SK-N-MC (cell line): ENCODE results near the gene ACAA2.
"Not testable (repeated sequence)": the region's sequence is repeated elsewhere in the genome, so short reads cannot be mapped to it uniquely, and the experiment has no call there.

Experiments
- DNase-seq: peaks from one replicate; pipeline ENCODE4 v3.0.0-alpha.2; 2011; ENCODE audit warnings: low read depth, low spot score
- H3K27ac ChIP-seq: fragments of 200-600 bp; sonication (generic); 2 replicates; pipeline ENCODE4 v1.5.1; 2016; ENCODE audit warnings: mixed run types
- H3K36me3 ChIP-seq: fragments of 200-600 bp; sonication (generic); 2 replicates; pipeline ENCODE4 v1.6.1; 2017; ENCODE audit warnings: antibody characterized with exemption, low read length, mixed read lengths; ENCODE audit not compliant: insufficient read depth
- H3K4me3 ChIP-seq: fragments of 200-600 bp; sonication (generic); 2 replicates; pipeline ENCODE4 v1.5.1; 2016
- H3K9ac ChIP-seq: fragments of 200-600 bp; sonication (generic); 2 replicates; pipeline ENCODE4 v1.8.0; 2017; ENCODE audit warnings: mixed run types, mixed read lengths; ENCODE audit not compliant: insufficient read length
- H3K9me3 ChIP-seq: fragments of 200-600 bp; sonication (generic); 2 replicates; pipeline ENCODE4 v1.6.1; 2017; ENCODE audit warnings: low read depth, mild to moderate bottlenecking, antibody characterized with exemption, low read length, moderate library complexity, mixed read lengths
- EZH2 ChIP-seq: fragments of 200-600 bp; sonication (generic); IDR thresholded peaks from one replicate; pipeline ENCODE4 v1.6.1; 2017; ENCODE audit warnings: antibody characterized with exemption
- FOXP2 ChIP-seq: optimal IDR thresholded peaks from 2 replicates; pipeline ENCODE3; 2011; ENCODE audit warnings: mild to moderate bottlenecking, moderate library complexity; ENCODE audit not compliant: insufficient read depth; ENCODE audit errors: extremely low read length, control extremely low read depth
- POLR2AphosphoS5 ChIP-seq: IDR thresholded peaks from 2 replicates; pipeline ENCODE4 v1.6.1; 2012; ENCODE audit warnings: mild to moderate bottlenecking, low read depth, low read length, borderline replicate concordance

The ACAA2 gene

DNA sequence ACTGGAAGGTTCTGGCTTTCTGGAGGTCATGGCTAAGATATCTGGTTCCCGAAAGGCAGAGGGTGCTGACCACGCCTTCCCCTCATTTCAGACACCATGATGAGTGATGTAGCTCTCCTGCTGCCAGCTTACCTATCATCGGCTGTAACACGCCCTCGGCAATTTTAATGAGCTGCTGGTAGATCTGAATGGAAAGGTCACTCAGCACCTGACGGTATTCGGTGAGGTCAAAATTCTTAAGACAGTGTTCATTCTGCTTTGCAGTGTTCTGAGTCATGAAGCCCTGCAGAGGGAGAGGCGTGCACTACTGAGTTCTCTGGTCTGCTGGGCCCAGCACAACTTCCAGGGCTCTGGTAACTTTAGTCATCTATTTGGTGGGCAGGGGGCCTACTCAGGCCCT lies 25.7 kb upstream of the ACAA2 start:
- Histone ChIP-seq H3K4me3 (no peak overlapping the region), H3K36me3 (no peaks in the 10 kb centered on the region), H3K9me3 (no peaks in the 10 kb centered on the region), H3K9ac (no peak overlapping the region), H3K27ac (no peak overlapping the region)
- DNase-seq = no peak
- TF ChIP-seq POLR2AphosphoS5 = no peak
- no peak for TF ChIP-seq EZH2
- no peak for TF ChIP-seq FOXP2

DNA sequence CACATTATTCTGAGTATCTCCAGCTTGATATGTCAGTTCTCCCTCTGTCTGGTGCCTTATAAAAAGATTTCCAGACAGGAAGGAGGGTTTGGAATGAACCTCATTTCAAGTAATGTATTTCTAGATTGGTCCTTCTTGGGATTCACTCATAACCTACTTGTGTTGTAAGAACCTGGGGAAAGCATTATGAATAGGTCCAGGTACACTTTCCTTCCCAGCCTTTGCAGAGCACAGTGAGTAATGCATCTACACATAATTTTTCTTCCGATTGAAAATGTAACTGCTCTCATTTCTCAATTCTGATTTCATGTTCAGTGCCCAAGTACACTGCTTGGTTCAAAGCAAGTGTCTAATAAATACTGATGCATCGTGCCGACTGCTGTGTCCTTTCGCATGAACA lies 25.0 kb upstream of the ACAA2 start:
- DNase-seq = no peak
- no peak overlapping the region for H3K4me3 ChIP-seq
- no peak overlapping the region for H3K27ac ChIP-seq
- TF ChIP-seq FOXP2 = no peak
- no peak for TF ChIP-seq POLR2AphosphoS5
- no peak for TF ChIP-seq EZH2
- no peaks in the 10 kb centered on the region for H3K36me3 ChIP-seq
- H3K9ac ChIP-seq = no peak overlapping the region
- H3K9me3 ChIP-seq = no peaks in the 10 kb centered on the region

DNA sequence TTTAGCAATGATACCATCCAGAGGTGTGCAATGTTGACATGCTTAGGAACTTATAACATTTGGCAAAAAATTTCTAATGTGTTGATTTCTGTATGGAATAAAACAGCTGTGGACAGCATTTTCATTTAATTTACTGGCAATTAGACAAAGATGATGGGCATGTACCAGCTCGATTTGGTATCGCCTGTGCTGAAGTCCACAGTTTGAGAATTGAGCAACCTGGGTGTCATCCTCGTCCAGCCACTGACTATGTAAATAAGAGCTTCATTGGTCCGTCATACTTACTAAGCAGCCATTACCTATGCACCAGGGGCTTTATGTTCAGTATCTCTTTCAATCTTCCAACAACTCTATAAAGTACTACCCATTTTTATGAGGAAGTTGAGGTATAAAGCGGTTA lies 24.6 kb upstream of the ACAA2 start:
- no peaks in the 10 kb centered on the region for H3K9me3 ChIP-seq
- no peak for DNase-seq
- H3K9ac ChIP-seq = no peak overlapping the region
- no peak overlapping the region for H3K4me3 ChIP-seq
- TF ChIP-seq EZH2 (no peak), FOXP2 (no peak), POLR2AphosphoS5 (no peak)
- no peak overlapping the region for H3K27ac ChIP-seq
- H3K36me3 ChIP-seq = no peaks in the 10 kb centered on the region

DNA sequence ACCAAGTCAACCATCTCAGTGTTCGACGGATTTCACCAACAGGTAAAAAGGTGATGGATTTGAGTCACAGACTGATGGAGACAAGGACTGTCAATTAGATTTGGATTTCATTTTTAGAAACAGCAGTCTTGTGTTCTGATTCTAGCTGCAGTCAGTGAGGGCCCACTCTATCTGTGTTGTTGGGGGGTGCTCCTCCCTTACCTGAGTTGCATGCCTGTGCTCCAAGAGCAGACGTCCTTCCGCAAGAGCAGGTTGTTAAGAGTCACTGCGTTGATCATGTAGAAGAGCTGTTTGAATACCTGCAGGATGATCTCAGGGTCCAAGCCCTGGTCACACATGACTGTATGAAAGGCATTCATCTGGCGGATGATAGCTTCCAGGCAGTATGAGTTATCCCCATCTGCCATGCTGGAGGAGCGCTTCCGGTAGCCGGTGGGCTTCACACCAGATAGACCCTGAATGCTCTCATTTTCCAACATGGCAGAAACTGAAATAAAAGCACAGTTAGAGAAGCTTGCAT lies 24.0 kb upstream of the ACAA2 start:
- not testable (repeated sequence) for DNase-seq, H3K27ac ChIP-seq, H3K4me3 ChIP-seq, H3K9me3 ChIP-seq, H3K36me3 ChIP-seq, H3K9ac ChIP-seq

DNA sequence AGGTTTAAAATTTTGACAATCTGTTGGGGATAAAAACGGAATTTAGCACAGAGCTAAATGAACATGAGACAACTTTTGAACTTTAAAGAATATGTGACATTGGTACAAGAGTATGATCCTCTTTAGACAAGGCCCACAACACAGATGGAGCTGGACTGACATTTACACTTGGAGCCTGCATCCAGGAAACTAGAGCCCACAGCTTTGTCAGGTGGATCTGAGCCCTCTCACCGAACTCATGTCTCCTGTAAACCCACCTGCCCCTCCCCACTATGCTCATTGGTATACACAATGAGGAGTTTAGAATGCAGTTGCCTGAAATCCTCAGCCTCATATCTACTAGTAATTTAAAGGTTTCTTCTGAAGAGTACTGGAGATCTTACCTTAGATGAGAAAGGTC lies 22.1 kb upstream of the ACAA2 start:
- H3K27ac ChIP-seq = no peak overlapping the region
- TF ChIP-seq EZH2 (no peak), FOXP2 (no peak), POLR2AphosphoS5 (no peak)
- H3K9ac ChIP-seq = no peak overlapping the region
- H3K9me3 ChIP-seq = no peaks in the 10 kb centered on the region
- no peak for DNase-seq
- H3K4me3 ChIP-seq = no peak overlapping the region
- no peaks in the 10 kb centered on the region for H3K36me3 ChIP-seq

DNA sequence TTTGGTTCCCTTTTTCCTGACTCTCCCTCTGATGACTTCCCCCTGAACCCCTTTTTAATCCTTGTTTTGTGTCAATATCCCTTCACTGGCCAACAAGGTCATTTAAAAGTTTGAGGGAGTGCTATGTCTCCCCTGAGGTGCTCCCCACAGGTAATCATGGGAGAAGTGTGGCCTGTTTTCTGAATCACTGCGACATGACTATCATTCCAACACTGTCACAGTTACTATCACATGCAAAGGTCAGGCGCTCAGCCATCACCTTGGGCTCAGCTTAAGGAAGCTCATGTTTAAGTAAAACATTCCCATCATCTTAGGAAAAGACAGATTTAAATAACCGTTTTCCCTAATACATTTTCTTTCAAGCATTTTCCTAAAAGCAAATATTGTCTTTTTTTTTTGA lies 20.9 kb upstream of the ACAA2 start:
- Histone ChIP-seq H3K9me3 (no peaks in the 10 kb centered on the region), H3K4me3 (no peak overlapping the region), H3K36me3 (no peaks in the 10 kb centered on the region), H3K9ac (no peak overlapping the region), H3K27ac (no peak overlapping the region)
- no peak for DNase-seq
- no peak for TF ChIP-seq EZH2
- TF ChIP-seq FOXP2 = no peak
- TF ChIP-seq POLR2AphosphoS5 = no peak

DNA sequence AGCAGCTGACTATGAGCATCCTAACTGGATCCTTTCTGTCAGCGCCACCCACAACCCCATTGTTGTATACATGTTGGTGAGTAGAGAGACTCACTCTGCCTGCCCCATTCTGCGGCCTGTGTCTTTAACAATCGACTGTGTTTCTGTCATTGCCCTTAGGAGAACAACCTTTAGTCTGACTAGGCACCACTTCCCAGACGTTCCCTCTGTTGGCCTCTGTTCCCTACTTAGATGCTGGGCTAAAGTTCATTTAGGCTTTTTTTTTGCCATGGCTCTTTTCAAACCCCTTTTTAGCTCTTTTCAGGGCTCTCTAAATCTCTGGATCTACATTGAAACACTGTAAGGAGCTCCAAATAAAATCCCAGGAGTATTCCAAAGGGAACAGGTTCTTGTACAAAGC lies 20.5 kb upstream of the ACAA2 start:
- TF ChIP-seq POLR2AphosphoS5 (no peak), FOXP2 (no peak), EZH2 (no peak)
- no peak for DNase-seq
- H3K36me3 ChIP-seq = no peaks in the 10 kb centered on the region
- no peak overlapping the region for H3K27ac ChIP-seq
- no peak overlapping the region for H3K4me3 ChIP-seq
- H3K9me3 ChIP-seq = no peaks in the 10 kb centered on the region
- H3K9ac ChIP-seq = no peak overlapping the region

DNA sequence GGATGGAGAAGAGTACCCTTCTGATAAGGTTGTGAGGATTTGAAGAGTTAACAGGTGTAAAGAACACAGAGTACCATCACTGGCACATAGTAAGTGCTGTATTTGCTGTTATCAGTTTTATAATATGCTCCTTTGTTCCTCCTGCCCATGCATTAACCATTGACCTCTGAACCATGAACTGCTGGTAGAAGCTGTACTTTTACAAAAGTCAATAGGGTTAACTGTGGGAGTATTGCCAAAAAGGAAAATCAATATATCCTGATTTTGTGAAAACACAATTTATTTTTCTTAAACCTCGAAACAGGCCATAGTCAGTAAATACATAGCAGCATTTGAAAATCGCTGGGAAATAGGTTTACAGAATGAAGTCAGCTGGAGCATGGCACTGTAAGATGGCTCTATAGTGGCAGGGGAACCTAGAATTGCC lies 18.9 kb upstream of the ACAA2 start:
- Histone ChIP-seq H3K36me3 (no peaks in the 10 kb centered on the region), H3K9ac (no peak overlapping the region), H3K4me3 (no peak overlapping the region), H3K27ac (no peak overlapping the region), H3K9me3 (no peaks in the 10 kb centered on the region)
- no peak for DNase-seq
- TF ChIP-seq POLR2AphosphoS5 (no peak), FOXP2 (no peak)

DNA sequence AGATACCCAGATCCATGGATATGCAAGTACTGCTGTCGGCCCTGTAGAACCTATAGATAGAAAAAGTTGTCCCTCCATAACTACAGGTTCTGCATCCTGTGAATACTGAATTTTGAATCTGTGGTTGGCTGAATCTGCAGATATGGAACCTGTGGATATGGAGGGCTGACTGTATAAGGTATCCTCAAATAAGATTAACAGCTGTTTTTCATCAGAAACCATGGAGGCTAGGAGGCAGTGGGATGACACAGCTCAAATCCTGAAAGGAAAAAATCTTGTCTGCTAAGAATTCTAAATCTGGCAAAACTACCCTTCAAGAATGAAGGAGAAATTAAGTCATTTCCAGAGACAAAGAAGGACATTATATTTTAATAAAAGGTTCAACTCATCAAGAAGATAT lies 14.7 kb upstream of the ACAA2 start:
- Histone ChIP-seq H3K4me3 (no peak overlapping the region), H3K9me3 (no peaks in the 10 kb centered on the region), H3K27ac (no peak overlapping the region), H3K9ac (no peak overlapping the region), H3K36me3 (no peaks in the 10 kb centered on the region)
- TF ChIP-seq EZH2 = no peak
- no peak for TF ChIP-seq FOXP2
- TF ChIP-seq POLR2AphosphoS5 = no peak
- DNase-seq = no peak
